ENCODE measurements around the gene DAGLA. TPM values are rescaled to one million over a fixed set of nuclear protein-coding genes. Genes with fewer than 3 reads are reported as not detected.

The DAGLA gene
- total and polyA plus RNA-seq, 2 of the 13 experiments (the other 11 are each of a cell fraction or from before 2014, with no cell fraction given) = 2.6 to 3.9 TPM

DNA sequence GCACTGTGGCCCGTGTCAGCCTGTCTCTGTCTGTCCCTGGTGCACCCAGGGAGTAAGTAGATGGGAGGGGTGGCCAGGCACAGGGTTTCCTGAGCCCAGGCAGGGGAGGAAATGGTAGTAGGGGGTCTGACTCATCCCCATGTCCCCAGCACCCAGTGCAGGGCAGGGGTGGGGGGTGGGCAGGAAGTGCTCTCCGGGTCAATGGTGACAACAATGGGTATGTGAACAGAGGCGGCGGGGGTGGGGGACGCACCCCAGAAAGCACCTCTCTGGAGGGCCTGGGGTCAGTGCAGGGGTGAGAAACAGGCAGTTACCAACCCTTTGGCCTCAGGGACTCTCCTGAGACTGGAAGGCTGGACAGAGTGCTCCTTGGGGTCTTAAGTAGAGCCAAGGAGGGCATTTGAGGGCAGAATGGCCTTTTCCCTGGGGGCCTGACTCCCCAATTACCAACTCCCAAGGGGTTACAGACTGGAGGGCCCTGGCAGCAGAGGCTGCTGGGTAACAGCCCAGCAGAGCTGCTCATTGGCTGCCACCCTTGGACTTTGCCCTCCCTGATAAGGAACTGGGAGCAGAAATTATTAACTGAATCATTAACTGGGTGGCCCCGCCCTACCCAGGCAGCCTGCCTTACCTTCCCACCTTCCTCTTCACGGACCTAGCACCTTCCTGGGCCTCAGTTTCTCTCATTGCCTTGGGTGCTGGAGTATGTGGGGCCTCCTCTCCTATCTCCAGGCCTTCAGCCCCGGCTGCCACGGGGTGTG, 76.4 kb downstream of the DAGLA start (continued):
- TF ChIP-seq, protein P1, sequence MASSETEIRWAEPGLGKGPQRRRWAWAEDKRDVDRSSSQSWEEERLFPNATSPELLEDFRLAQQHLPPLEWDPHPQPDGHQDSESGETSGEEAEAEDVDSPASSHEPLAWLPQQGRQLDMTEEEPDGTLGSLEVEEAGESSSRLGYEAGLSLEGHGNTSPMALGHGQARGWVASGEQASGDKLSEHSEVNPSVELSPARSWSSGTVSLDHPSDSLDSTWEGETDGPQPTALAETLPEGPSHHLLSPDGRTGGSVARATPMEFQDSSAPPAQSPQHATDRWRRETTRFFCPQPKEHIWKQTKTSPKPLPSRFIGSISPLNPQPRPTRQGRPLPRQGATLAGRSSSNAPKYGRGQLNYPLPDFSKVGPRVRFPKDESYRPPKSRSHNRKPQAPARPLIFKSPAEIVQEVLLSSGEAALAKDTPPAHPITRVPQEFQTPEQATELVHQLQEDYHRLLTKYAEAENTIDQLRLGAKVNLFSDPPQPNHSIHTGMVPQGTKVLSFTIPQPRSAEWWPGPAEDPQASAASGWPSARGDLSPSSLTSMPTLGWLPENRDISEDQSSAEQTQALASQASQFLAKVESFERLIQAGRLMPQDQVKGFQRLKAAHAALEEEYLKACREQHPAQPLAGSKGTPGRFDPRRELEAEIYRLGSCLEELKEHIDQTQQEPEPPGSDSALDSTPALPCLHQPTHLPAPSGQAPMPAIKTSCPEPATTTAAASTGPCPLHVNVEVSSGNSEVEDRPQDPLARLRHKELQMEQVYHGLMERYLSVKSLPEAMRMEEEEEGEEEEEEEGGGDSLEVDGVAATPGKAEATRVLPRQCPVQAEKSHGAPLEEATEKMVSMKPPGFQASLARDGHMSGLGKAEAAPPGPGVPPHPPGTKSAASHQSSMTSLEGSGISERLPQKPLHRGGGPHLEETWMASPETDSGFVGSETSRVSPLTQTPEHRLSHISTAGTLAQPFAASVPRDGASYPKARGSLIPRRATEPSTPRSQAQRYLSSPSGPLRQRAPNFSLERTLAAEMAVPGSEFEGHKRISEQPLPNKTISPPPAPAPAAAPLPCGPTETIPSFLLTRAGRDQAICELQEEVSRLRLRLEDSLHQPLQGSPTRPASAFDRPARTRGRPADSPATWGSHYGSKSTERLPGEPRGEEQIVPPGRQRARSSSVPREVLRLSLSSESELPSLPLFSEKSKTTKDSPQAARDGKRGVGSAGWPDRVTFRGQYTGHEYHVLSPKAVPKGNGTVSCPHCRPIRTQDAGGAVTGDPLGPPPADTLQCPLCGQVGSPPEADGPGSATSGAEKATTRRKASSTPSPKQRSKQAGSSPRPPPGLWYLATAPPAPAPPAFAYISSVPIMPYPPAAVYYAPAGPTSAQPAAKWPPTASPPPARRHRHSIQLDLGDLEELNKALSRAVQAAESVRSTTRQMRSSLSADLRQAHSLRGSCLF (CRISPR knock-in tag; IDR thresholded peaks at IDR 0.05; ENCODE audit: borderline replicate concordance) = no peak
- no peak for TF ChIP-seq REL (CRISPR knock-in tag; conservative IDR thresholded peaks at IDR 0.05)
- TF ChIP-seq KLF6 (CRISPR knock-in tag; IDR thresholded peaks at IDR 0.05) = no peak
- no peak for TF ChIP-seq DMAP1 (CRISPR knock-in tag; IDR thresholded peaks at IDR 0.05)
- no peak for TF ChIP-seq ZNF207 (IDR thresholded peaks at IDR 0.05; ENCODE audit: borderline replicate concordance)
- no peak for TF ChIP-seq SMARCC2 (IDR thresholded peaks at IDR 0.05)
- peak; percentile 64; the same call in 1 of the 2 replicates for TF ChIP-seq RARA (CRISPR knock-in tag; IDR thresholded peaks at IDR 0.05)
- no peak for TF ChIP-seq PRMT3 (CRISPR knock-in tag; IDR thresholded peaks at IDR 0.05; ENCODE audit: borderline replicate concordance, low read depth)
- TF ChIP-seq ZSCAN29 (CRISPR knock-in tag; conservative IDR thresholded peaks at IDR 0.05) = 0 out of 2 replicates have a peak, but pooled peaks have one; percentile 25
- TF ChIP-seq NRL (CRISPR knock-in tag; IDR thresholded peaks at IDR 0.05; ENCODE audit: borderline replicate concordance) = no peak; the same call in 1 of the 2 replicates
- TF ChIP-seq RAD21 (CRISPR knock-in tag; IDR thresholded peaks at IDR 0.05) = peak; percentile 33; the same call in 1 of the 2 replicates
- TF ChIP-seq, protein P2, sequence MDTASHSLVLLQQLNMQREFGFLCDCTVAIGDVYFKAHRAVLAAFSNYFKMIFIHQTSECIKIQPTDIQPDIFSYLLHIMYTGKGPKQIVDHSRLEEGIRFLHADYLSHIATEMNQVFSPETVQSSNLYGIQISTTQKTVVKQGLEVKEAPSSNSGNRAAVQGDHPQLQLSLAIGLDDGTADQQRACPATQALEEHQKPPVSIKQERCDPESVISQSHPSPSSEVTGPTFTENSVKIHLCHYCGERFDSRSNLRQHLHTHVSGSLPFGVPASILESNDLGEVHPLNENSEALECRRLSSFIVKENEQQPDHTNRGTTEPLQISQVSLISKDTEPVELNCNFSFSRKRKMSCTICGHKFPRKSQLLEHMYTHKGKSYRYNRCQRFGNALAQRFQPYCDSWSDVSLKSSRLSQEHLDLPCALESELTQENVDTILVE (CRISPR knock-in tag; IDR thresholded peaks at IDR 0.05) = peak; percentile 22; the same call in 1 of the 2 replicates
- TF ChIP-seq SOX5 (CRISPR knock-in tag; IDR thresholded peaks at IDR 0.05; ENCODE audit: borderline replicate concordance) = peak; percentile 86
- TF ChIP-seq, protein P3, sequence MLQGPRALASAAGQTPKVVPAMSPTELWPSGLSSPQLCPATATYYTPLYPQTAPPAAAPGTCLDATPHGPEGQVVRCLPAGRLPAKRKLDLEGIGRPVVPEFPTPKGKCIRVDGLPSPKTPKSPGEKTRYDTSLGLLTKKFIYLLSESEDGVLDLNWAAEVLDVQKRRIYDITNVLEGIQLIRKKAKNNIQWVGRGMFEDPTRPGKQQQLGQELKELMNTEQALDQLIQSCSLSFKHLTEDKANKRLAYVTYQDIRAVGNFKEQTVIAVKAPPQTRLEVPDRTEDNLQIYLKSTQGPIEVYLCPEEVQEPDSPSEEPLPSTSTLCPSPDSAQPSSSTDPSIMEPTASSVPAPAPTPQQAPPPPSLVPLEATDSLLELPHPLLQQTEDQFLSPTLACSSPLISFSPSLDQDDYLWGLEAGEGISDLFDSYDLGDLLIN (CRISPR knock-in tag; IDR thresholded peaks at IDR 0.05; ENCODE audit: borderline replicate concordance) = no peak
- TF ChIP-seq HES4 (CRISPR knock-in tag; IDR thresholded peaks at IDR 0.05; ENCODE audit: borderline replicate concordance) = no peak
- no peak for TF ChIP-seq LCORL (IDR thresholded peaks at IDR 0.05)
- TF ChIP-seq LCORL (CRISPR knock-in tag; IDR thresholded peaks at IDR 0.05) = peak; percentile 84
- no peak for TF ChIP-seq ZNF292 (CRISPR knock-in tag; IDR thresholded peaks at IDR 0.05; ENCODE audit: borderline replicate concordance, low read depth)
- TF ChIP-seq, protein P4, sequence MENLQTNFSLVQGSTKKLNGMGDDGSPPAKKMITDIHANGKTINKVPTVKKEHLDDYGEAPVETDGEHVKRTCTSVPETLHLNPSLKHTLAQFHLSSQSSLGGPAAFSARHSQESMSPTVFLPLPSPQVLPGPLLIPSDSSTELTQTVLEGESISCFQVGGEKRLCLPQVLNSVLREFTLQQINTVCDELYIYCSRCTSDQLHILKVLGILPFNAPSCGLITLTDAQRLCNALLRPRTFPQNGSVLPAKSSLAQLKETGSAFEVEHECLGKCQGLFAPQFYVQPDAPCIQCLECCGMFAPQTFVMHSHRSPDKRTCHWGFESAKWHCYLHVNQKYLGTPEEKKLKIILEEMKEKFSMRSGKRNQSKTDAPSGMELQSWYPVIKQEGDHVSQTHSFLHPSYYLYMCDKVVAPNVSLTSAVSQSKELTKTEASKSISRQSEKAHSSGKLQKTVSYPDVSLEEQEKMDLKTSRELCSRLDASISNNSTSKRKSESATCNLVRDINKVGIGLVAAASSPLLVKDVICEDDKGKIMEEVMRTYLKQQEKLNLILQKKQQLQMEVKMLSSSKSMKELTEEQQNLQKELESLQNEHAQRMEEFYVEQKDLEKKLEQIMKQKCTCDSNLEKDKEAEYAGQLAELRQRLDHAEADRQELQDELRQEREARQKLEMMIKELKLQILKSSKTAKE (CRISPR knock-in tag; IDR thresholded peaks at IDR 0.05; ENCODE audit: borderline replicate concordance) = peak; percentile 15; the same call in 1 of the 2 replicates
- TF ChIP-seq RFXANK (CRISPR knock-in tag; IDR thresholded peaks at IDR 0.05) = no peak
- TF ChIP-seq ZNF816 (CRISPR knock-in tag; IDR thresholded peaks at IDR 0.05; ENCODE audit: borderline replicate concordance) = no peak
- TF ChIP-seq ZNF33B (CRISPR knock-in tag; IDR thresholded peaks at IDR 0.05) = no peak
